Mucosa of rectum (tissue), 2 donors: ENCODE results near the gene RTCB.

Source experiments
- H3K27ac ChIP-seq, 2 donors: one replicate each; pipeline ENCODE4 v1.7.0; 2013; ENCODE audit warnings: inconsistent platforms in 2 of 2, low read depth in 2 of 2, low read length in 2 of 2
- H3K27me3 ChIP-seq, 2 donors: one replicate each; pipeline ENCODE4 v1.7.0; 2013; ENCODE audit warnings: low read length in 2 of 2; ENCODE audit not compliant: control insufficient read depth in 2 of 2, insufficient read depth in 2 of 2
- H3K36me3 ChIP-seq, 2 donors: one replicate each; pipeline ENCODE4 v1.7.0; 2013; ENCODE audit warnings: low read length in 2 of 2; ENCODE audit not compliant: control insufficient read depth in 2 of 2, insufficient read depth in 2 of 2
- H3K4me1 ChIP-seq, 2 donors: one replicate each; pipeline ENCODE4 v1.7.0; 2013; ENCODE audit warnings: low read length in 2 of 2, mild to moderate bottlenecking in 1 of 2; ENCODE audit not compliant: control insufficient read depth in 2 of 2, insufficient read depth in 2 of 2
- H3K4me3 ChIP-seq, 2 donors: one replicate each; pipeline ENCODE4 v1.7.0; 2013; ENCODE audit warnings: low read length in 2 of 2
- H3K9ac ChIP-seq, 2 donors: one replicate each; pipeline ENCODE4 v1.7.0; 2013; ENCODE audit warnings: low read length in 2 of 2, low read depth in 1 of 2, mild to moderate bottlenecking in 1 of 2
- H3K9me3 ChIP-seq, 2 donors: one replicate each; pipeline ENCODE4 v1.7.0; 2013; ENCODE audit warnings: low read length in 2 of 2; ENCODE audit not compliant: control insufficient read depth in 2 of 2
- donor health status: healthy.
- donor health status: Normal muscosa, but diverticular disease.

Gene RTCB

GRCh38 chr22:32411829-32412592, at the start of gene RTCB:
Gene RTCB, minus strand, starts transcription at chr22:32412247. Its CDS starts 91 bp downstream, at chr22:32412156.
- peaks cover 13 to 18% of the 10 kb centered on the region in 2 donors for H3K36me3 ChIP-seq
- no peaks in the 10 kb centered on the region for H3K9me3 ChIP-seq
- H3K4me1 ChIP-seq: peaks cover 16 to 18% of the 10 kb centered on the region in 2 donors
- H3K27ac ChIP-seq: peak within 1 kb of the TSS; percentile 85 to 86
- peak within 1 kb of the TSS; percentile 94 to 99 for H3K4me3 ChIP-seq
- H3K9ac ChIP-seq: peak within 1 kb of the TSS; percentile 91 to 93
- H3K27me3 ChIP-seq: no peaks in the 10 kb centered on the region

GRCh38 chr22:32457031-32457430, 45.0 kb upstream of the RTCB start:
- Histone ChIP-seq H3K36me3 (no peaks in the 10 kb centered on the region), H3K27ac (no peak overlapping the region), H3K4me3 (no peak overlapping the region), H3K9me3 (no peaks in the 10 kb centered on the region), H3K27me3 (peaks cover 1 to 5% of the 10 kb centered on the region in 2 donors), H3K4me1 (no peaks in the 10 kb centered on the region), H3K9ac (no peak overlapping the region)

GRCh38 chr22:32448980-32449379, 36.9 kb upstream of the RTCB start:
- Histone ChIP-seq H3K36me3 (no peaks in the 10 kb centered on the region), H3K27me3 (no peaks in the 10 kb centered on the region), H3K9me3 (no peaks in the 10 kb centered on the region), H3K9ac (no peak overlapping the region), H3K4me1 (no peaks in the 10 kb centered on the region), H3K4me3 (no peak overlapping the region), H3K27ac (no peak overlapping the region)

- no peaks in the 10 kb centered on the region for H3K36me3 ChIP-seq
- H3K27ac ChIP-seq: no peak overlapping the region
- H3K27me3 ChIP-seq: peaks cover 0 to 2% of the 10 kb centered on the region in 2 donors
- H3K4me1 ChIP-seq: no peaks in the 10 kb centered on the region
- no peaks in the 10 kb centered on the region for H3K9me3 ChIP-seq
- no peak overlapping the region for H3K4me3 ChIP-seq
- H3K9ac ChIP-seq: no peak overlapping the region
Observed at GRCh38 chr22:32446321-32446720, 34.3 kb upstream of the RTCB start.

- Histone ChIP-seq H3K4me3 (no peak overlapping the region), H3K36me3 (no peaks in the 10 kb centered on the region), H3K27ac (no peak overlapping the region), H3K4me1 (no peaks in the 10 kb centered on the region), H3K9ac (no peak overlapping the region), H3K9me3 (no peaks in the 10 kb centered on the region), H3K27me3 (peaks cover 2% of the 10 kb centered on the region in 2 donors)
Observed at GRCh38 chr22:32444068-32444467, 32.0 kb upstream of the RTCB start.

- H3K36me3 ChIP-seq: no peaks in the 10 kb centered on the region
- no peak overlapping the region for H3K27ac ChIP-seq
- no peaks in the 10 kb centered on the region for H3K4me1 ChIP-seq
- H3K4me3 ChIP-seq: no peak overlapping the region
- H3K27me3 ChIP-seq: peaks cover 0 to 3% of the 10 kb centered on the region in 2 donors
- H3K9ac ChIP-seq: no peak overlapping the region
- H3K9me3 ChIP-seq: no peaks in the 10 kb centered on the region
Observed at GRCh38 chr22:32430352-32430751, 18.3 kb upstream of the RTCB start.

- Histone ChIP-seq H3K27ac (no peak overlapping the region), H3K9me3 (no peaks in the 10 kb centered on the region), H3K36me3 (no peaks in the 10 kb centered on the region), H3K4me1 (no peaks in the 10 kb centered on the region), H3K27me3 (peaks cover 2 to 3% of the 10 kb centered on the region in 2 donors), H3K4me3 (no peak overlapping the region), H3K9ac (no peak overlapping the region)
Observed at GRCh38 chr22:32426881-32427280, 14.8 kb upstream of the RTCB start.

GRCh38 chr22:32423664-32424063, 11.6 kb upstream of the RTCB start:
- H3K9ac ChIP-seq: no peak overlapping the region
- peaks cover 2 to 3% of the 10 kb centered on the region in 2 donors for H3K27me3 ChIP-seq
- no peaks in the 10 kb centered on the region for H3K9me3 ChIP-seq
- H3K4me1 ChIP-seq: no peaks in the 10 kb centered on the region
- no peak overlapping the region for H3K4me3 ChIP-seq
- no peaks in the 10 kb centered on the region for H3K36me3 ChIP-seq
- no peak overlapping the region for H3K27ac ChIP-seq

- Histone ChIP-seq H3K36me3 (no peaks in the 10 kb centered on the region), H3K4me1 (no peaks in the 10 kb centered on the region), H3K9ac (no peak overlapping the region), H3K27ac (no peak overlapping the region), H3K4me3 (no peak overlapping the region), H3K27me3 (peaks cover 3 to 8% of the 10 kb centered on the region in 2 donors), H3K9me3 (no peaks in the 10 kb centered on the region)
Observed at GRCh38 chr22:32422062-32422461, 10.0 kb upstream of the RTCB start.

GRCh38 chr22:32421484-32421883, 9.4 kb upstream of the RTCB start:
- Histone ChIP-seq H3K27ac (no peak overlapping the region), H3K4me1 (no peaks in the 10 kb centered on the region), H3K4me3 (no peak overlapping the region), H3K36me3 (no peaks in the 10 kb centered on the region), H3K9ac (no peak overlapping the region), H3K27me3 (peaks cover 3 to 8% of the 10 kb centered on the region in 2 donors), H3K9me3 (no peaks in the 10 kb centered on the region)
